ENCODE data around the gene SAPCD2.
"Not testable (repeated sequence)": the region's sequence is repeated elsewhere in the genome, so short reads cannot be mapped to it uniquely, and the experiment has no call there.

The SAPCD2 gene

GRCh38 chr9:137044502-137045177, 25.7 kb downstream of the SAPCD2 start:
- DNase-seq, result no peak

- no peak for DNase-seq
Observed at GRCh38 chr9:137044037-137044436, 26.3 kb downstream of the SAPCD2 start.

- no peak for DNase-seq
Observed at GRCh38 chr9:137042751-137043727, 27.3 kb downstream of the SAPCD2 start.

GRCh38 chr9:137041124-137041523, 29.2 kb downstream of the SAPCD2 start:
- no peak for DNase-seq

- DNase-seq, result no peak
Observed at GRCh38 chr9:137040568-137040967, 29.8 kb downstream of the SAPCD2 start.

- DNase-seq, result no peak
Observed at GRCh38 chr9:137039611-137040366, 30.6 kb downstream of the SAPCD2 start.

- DNase-seq, result no peak
Observed at GRCh38 chr9:137038916-137039315, 31.4 kb downstream of the SAPCD2 start.

GRCh38 chr9:137037483-137037882, 32.9 kb downstream of the SAPCD2 start:
- DNase-seq, result no peak

GRCh38 chr9:137037035-137037434, 33.3 kb downstream of the SAPCD2 start:
- DNase-seq, result no peak

- DNase-seq, result no peak
Observed at GRCh38 chr9:137035937-137036336, 34.4 kb downstream of the SAPCD2 start.

- no peak for DNase-seq
Observed at GRCh38 chr9:137035507-137035834, 34.9 kb downstream of the SAPCD2 start.

GRCh38 chr9:137034709-137035506, 35.4 kb downstream of the SAPCD2 start:
- peak; percentile 90 for DNase-seq

- no peak for DNase-seq
Observed at GRCh38 chr9:137034039-137034708, 36.2 kb downstream of the SAPCD2 start.

- not testable (repeated sequence) for DNase-seq
Observed at GRCh38 chr9:137033481-137033880, 36.9 kb downstream of the SAPCD2 start.

- DNase-seq, result no peak
Observed at GRCh38 chr9:137032858-137033257, 37.5 kb downstream of the SAPCD2 start.

GRCh38 chr9:137031904-137032640, 38.3 kb downstream of the SAPCD2 start, which contains the start of gene FUT7:
Gene FUT7, minus strand, starts transcription at chr9:137032088. Its CDS starts 97 bp downstream, at chr9:137031991.
- DNase-seq, result no peak

GRCh38 chr9:137030538-137031527, 39.5 kb downstream of the SAPCD2 start:
- DNase-seq, result no peak

- no peak for DNase-seq
Observed at GRCh38 chr9:137030006-137030405, 40.4 kb downstream of the SAPCD2 start.

- DNase-seq, result peak; percentile 88
Observed at GRCh38 chr9:137029058-137029936, 41.1 kb downstream of the SAPCD2 start.

Data from islet precursor cell (in vitro differentiated cells).